Right atrium auricular region (tissue), 2 donors: ENCODE results near the gene NR2F2. TPM values are rescaled to one million over a fixed set of nuclear protein-coding genes. Genes with fewer than 3 reads are reported as not detected.

ENCODE experiments used
- DNase-seq: peaks from one replicate; pipeline ENCODE4 v3.0.0-alpha.2; 2019; ENCODE audit warnings: low spot score
- H3K27ac ChIP-seq, 2 donors: fragments of 200-600 bp; sonication (generic); 1 replicate in 1 of 2; 2 replicates in 1 of 2; pipeline ENCODE4 v1.5.1; 2016 to 2019
- H3K27me3 ChIP-seq, 2 donors: fragments of 200-600 bp; sonication (generic); one replicate each; pipeline versions ENCODE4 v1.5.1 to v1.6.0; 2017 to 2019
- H3K36me3 ChIP-seq: fragments of 200-600 bp; sonication (generic); one replicate; pipeline ENCODE4 v1.5.1; 2016
- H3K4me1 ChIP-seq, 2 donors: fragments of 200-600 bp; sonication (generic); one replicate each; pipeline versions ENCODE4 v1.5.1 to v1.6.0; 2017 to 2019
- H3K4me3 ChIP-seq, 2 donors: fragments of 200-600 bp; sonication (generic); 1 replicate in 1 of 2; 2 replicates in 1 of 2; pipeline ENCODE4 v1.5.1; 2017 to 2019; ENCODE audit warnings: mild to moderate bottlenecking in 1 of 2, moderate library complexity in 1 of 2
- H3K9me3 ChIP-seq, 2 donors: fragments of 200-600 bp; sonication (generic); one replicate each; pipeline ENCODE4 v1.5.1; 2019
- total RNA-seq, 2 donors: library from RNA; depleted of rRNA; stranded (reverse); fragments of >200 nt; gene quantifications; one replicate each; pipeline ENCODE4 v1.1.0, GENCODE V29; 2016
- TF ChIP-seq, protein P1 (sequence below), 2 donors: fragments of 200-600 bp; sonication (generic); IDR thresholded peaks; one replicate each; pipeline ENCODE4 v1.5.1; 2019; ENCODE audit warnings: antibody characterized with exemption in 2 of 2

Gene NR2F2
- total RNA-seq, 2 donors from 2014 or later, result 25.0 to 26.7 TPM

- peak overlapping the region; percentile 27 to 63 for H3K4me3 ChIP-seq
- no peak for DNase-seq
- H3K27ac ChIP-seq, result peak overlapping the region; percentile 95 to 97
- H3K4me1 ChIP-seq, result peaks cover 0 to 47% of the 10 kb centered on the region in 2 donors
- TF ChIP-seq, protein P1, sequence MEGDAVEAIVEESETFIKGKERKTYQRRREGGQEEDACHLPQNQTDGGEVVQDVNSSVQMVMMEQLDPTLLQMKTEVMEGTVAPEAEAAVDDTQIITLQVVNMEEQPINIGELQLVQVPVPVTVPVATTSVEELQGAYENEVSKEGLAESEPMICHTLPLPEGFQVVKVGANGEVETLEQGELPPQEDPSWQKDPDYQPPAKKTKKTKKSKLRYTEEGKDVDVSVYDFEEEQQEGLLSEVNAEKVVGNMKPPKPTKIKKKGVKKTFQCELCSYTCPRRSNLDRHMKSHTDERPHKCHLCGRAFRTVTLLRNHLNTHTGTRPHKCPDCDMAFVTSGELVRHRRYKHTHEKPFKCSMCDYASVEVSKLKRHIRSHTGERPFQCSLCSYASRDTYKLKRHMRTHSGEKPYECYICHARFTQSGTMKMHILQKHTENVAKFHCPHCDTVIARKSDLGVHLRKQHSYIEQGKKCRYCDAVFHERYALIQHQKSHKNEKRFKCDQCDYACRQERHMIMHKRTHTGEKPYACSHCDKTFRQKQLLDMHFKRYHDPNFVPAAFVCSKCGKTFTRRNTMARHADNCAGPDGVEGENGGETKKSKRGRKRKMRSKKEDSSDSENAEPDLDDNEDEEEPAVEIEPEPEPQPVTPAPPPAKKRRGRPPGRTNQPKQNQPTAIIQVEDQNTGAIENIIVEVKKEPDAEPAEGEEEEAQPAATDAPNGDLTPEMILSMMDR (IDR thresholded peaks at IDR 0.05), result no peak
- no peaks in the 10 kb centered on the region for H3K27me3 ChIP-seq
- H3K36me3 ChIP-seq, result no peaks in the 10 kb centered on the region
- no peaks in the 10 kb centered on the region for H3K9me3 ChIP-seq
Observed at GRCh38 chr15:96347181-96348111, 16.9 kb downstream of the NR2F2 start.

DNA sequence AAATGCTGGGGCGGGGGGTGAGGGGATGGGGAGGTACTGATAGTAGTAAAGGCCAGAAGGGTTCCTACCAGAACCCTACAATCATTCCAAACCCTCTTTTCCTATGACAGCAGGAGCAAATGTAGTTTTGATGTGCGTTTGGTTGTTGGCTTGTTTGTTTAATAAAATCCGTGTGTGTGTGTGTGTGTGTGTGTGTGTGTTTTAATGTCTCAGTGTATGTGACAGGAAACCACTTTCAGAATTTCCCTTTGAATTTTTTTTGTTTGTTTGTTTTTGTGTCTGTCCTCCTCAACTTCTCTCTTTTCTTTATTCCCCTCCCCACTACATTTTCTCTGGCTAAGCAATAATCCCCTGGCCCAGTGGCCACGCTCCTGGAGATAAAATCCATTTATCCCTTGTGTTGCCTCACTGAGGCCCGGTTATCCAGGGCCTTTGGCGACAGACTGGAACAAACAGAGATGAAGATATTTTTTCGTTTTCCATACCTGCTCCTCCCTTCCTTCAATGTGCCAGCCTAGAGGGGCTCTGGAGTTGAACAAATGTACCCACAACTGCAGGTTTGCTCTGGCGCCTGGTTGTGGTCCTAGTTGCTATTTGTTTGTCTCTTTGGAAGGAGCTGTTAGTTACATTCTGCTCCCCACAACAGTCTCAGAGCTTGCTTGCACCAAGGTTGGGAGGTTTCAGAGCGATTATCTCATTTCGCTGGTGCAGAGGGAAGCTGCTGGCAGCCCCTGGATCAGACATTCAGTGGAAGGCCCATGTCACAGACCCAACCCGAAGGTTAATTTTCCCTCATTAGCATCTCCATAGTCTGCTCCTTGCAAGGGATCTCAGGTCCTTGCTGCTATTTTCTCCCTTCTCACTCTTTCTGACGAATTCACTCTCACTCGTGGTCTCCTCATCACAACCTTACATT is 17.9 kb downstream of the NR2F2 start:
- Histone ChIP-seq H3K4me3 (peak overlapping the region; percentile 27 to 63), H3K4me1 (peaks cover 0 to 39% of the 10 kb centered on the region in 2 donors), H3K9me3 (no peaks in the 10 kb centered on the region), H3K27ac (peak overlapping the region; percentile 95 to 97), H3K27me3 (no peaks in the 10 kb centered on the region), H3K36me3 (no peaks in the 10 kb centered on the region)
- no peak for DNase-seq
- TF ChIP-seq, protein P1 (IDR thresholded peaks at IDR 0.05), result no peak

DNA sequence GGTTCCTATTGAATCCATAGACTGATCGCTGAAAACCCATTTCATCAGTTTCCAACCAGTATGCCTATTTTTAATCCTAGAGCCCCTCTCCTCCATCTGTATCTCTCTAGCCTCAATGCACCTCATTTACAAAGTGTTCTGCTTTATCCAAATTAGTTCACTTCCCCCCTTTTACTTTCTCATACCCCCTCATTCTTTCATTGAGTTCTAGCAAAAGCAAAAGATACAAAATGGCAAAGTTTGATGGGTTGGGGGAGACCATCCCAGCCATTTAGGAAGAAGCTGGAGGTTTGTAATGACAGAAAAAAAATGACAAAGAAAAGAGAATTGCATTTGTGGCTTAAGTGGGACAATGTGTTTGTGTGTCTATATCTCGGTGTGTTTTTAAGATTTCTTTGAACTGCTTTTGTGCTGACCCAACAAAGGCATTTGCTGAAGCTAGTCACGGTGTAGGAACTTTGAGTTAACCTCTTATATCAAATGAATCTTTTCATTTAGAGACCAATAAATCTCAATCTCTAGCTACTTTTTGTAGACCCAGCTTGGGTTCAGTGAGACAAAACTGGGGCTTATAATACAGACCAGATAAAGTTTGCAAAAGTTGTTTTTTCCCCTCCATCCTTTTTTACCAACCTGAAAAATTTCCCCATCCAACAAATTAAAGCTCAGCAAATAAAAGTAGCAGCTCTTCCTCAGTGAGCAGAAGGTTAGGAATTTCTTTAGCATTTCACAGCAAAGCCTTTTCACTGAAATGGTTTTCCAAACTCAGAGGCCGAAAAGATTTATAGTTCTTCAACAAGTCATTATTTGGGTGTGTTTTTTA is 18.7 kb downstream of the NR2F2 start:
- Histone ChIP-seq H3K4me1 (peaks cover 0 to 37% of the 10 kb centered on the region in 2 donors), H3K27ac (peak overlapping the region; percentile 95 to 97), H3K27me3 (no peaks in the 10 kb centered on the region), H3K4me3 (no peak overlapping the region), H3K36me3 (no peaks in the 10 kb centered on the region), H3K9me3 (no peaks in the 10 kb centered on the region)
- DNase-seq, result no peak
- TF ChIP-seq, protein P1 (IDR thresholded peaks at IDR 0.05), result no peak

GRCh38 chr15:96349857-96350720 is 19.6 kb downstream of the NR2F2 start:
- Histone ChIP-seq H3K27me3 (no peaks in the 10 kb centered on the region), H3K4me3 (no peak overlapping the region), H3K36me3 (no peaks in the 10 kb centered on the region), H3K4me1 (peaks cover 0 to 36% of the 10 kb centered on the region in 2 donors), H3K27ac (peak overlapping the region; percentile 77 to 97), H3K9me3 (no peaks in the 10 kb centered on the region)
- TF ChIP-seq, protein P1 (IDR thresholded peaks at IDR 0.05), result no peak
- no peak for DNase-seq
